Measurements from ENCODE around the gene PRR12. TPM values are rescaled to one million over a fixed set of nuclear protein-coding genes. Genes with fewer than 3 reads are reported as not detected.

The PRR12 gene
- polyA plus RNA-seq, 4 donors = 2.4 to 18.4 (median 8.0) TPM

GRCh38 chr19:49645995-49646394 is 55.0 kb downstream of the PRR12 start:
- no peak overlapping the region for H3K27ac ChIP-seq (ENCODE audit: low read depth in 1 of 3, low read length in 2 of 3)
- WGBS, 3 donors = 92 to 95% (median 94%) methylated on average over 13 of the region's 13 CpGs
- no peaks in the 10 kb centered on the region for H3K27me3 ChIP-seq (ENCODE audit: control insufficient read depth in 3 of 3, insufficient read depth in 3 of 3, low read length in 3 of 3)
- peaks cover 0 to 21% (median 3%) of the 10 kb centered on the region in 3 donors for H3K4me1 ChIP-seq (ENCODE audit: control insufficient read depth in 3 of 3, insufficient read depth in 2 of 3, low read depth in 1 of 3, low read length in 2 of 3)
- no peak for DNase-seq
- H3K36me3 ChIP-seq (ENCODE audit: control insufficient read depth in 3 of 3, insufficient read depth in 2 of 3, low read depth in 1 of 3, low read length in 3 of 3) = peaks cover 4 to 58% (median 12%) of the 10 kb centered on the region in 3 donors
- H3K4me3 ChIP-seq (ENCODE audit: low read depth in 1 of 3, low read length in 3 of 3) = no peak overlapping the region
- FAIRE-seq = no peak
- no peaks in the 10 kb centered on the region for H3K9me3 ChIP-seq (ENCODE audit: control insufficient read depth in 2 of 2, insufficient read depth in 1 of 2, low read depth in 1 of 2, low read length in 1 of 2)

- H3K4me3 ChIP-seq (ENCODE audit: low read depth in 1 of 3, low read length in 3 of 3) = no peak overlapping the region
- WGBS, 3 donors = 92 to 96% (median 94%) methylated on average over 17 of the region's 17 CpGs
Observed at GRCh38 chr19:49646586-49646985, 55.6 kb downstream of the PRR12 start.

GRCh38 chr19:49651029-49651819 is 60.2 kb downstream of the PRR12 start:
- FAIRE-seq (no peak), DNase-seq (no peak)
- no peak overlapping the region for H3K27ac ChIP-seq (ENCODE audit: low read depth in 1 of 3, low read length in 2 of 3)
- H3K9me3 ChIP-seq (ENCODE audit: control insufficient read depth in 2 of 2, insufficient read depth in 1 of 2, low read depth in 1 of 2, low read length in 1 of 2) = no peaks in the 10 kb centered on the region
- H3K27me3 ChIP-seq (ENCODE audit: control insufficient read depth in 3 of 3, insufficient read depth in 3 of 3, low read length in 3 of 3) = no peaks in the 10 kb centered on the region
- H3K4me3 ChIP-seq (ENCODE audit: low read depth in 1 of 3, low read length in 3 of 3) = no peak overlapping the region
- WGBS, 3 donors = 96 to 98% (median 98%) methylated on average over 63 to 72 of the region's 72 CpGs
- H3K36me3 ChIP-seq (ENCODE audit: control insufficient read depth in 3 of 3, insufficient read depth in 2 of 3, low read depth in 1 of 3, low read length in 3 of 3) = peaks cover 24 to 86% (median 29%) of the 10 kb centered on the region in 3 donors
- no peaks in the 10 kb centered on the region for H3K4me1 ChIP-seq (ENCODE audit: control insufficient read depth in 3 of 3, insufficient read depth in 2 of 3, low read depth in 1 of 3, low read length in 2 of 3)

More at GRCh38 chr19:49646586-49646985, 55.6 kb downstream of the PRR12 start:
- FAIRE-seq (no peak), DNase-seq (no peak)
- Histone ChIP-seq H3K4me1 (ENCODE audit: control insufficient read depth in 3 of 3, insufficient read depth in 2 of 3, low read depth in 1 of 3, low read length in 2 of 3) (peaks cover 0 to 15% (median 3%) of the 10 kb centered on the region in 3 donors), H3K27me3 (ENCODE audit: control insufficient read depth in 3 of 3, insufficient read depth in 3 of 3, low read length in 3 of 3) (no peaks in the 10 kb centered on the region), H3K27ac (ENCODE audit: low read depth in 1 of 3, low read length in 2 of 3) (no peak overlapping the region), H3K9me3 (ENCODE audit: control insufficient read depth in 2 of 2, insufficient read depth in 1 of 2, low read depth in 1 of 2, low read length in 1 of 2) (no peaks in the 10 kb centered on the region), H3K36me3 (ENCODE audit: control insufficient read depth in 3 of 3, insufficient read depth in 2 of 3, low read depth in 1 of 3, low read length in 3 of 3) (peaks cover 8 to 62% (median 12%) of the 10 kb centered on the region in 3 donors)

- WGBS, 3 donors = 97 to 98% (median 98%) methylated on average over 68 to 110 of the region's 110 CpGs
- H3K4me3 ChIP-seq (ENCODE audit: low read depth in 1 of 3, low read length in 3 of 3) = no peak overlapping the region
- FAIRE-seq = no peak
Observed at GRCh38 chr19:49651820-49652550, 61.0 kb downstream of the PRR12 start.

GRCh38 chr19:49652551-49653465 is 61.8 kb downstream of the PRR12 start:
- no peak for DNase-seq
- Histone ChIP-seq H3K4me3 (ENCODE audit: low read depth in 1 of 3, low read length in 3 of 3) (no peak overlapping the region), H3K9me3 (ENCODE audit: control insufficient read depth in 2 of 2, insufficient read depth in 1 of 2, low read depth in 1 of 2, low read length in 1 of 2) (no peaks in the 10 kb centered on the region), H3K4me1 (ENCODE audit: control insufficient read depth in 3 of 3, insufficient read depth in 2 of 3, low read depth in 1 of 3, low read length in 2 of 3) (no peaks in the 10 kb centered on the region), H3K27ac (ENCODE audit: low read depth in 1 of 3, low read length in 2 of 3) (no peak overlapping the region), H3K36me3 (ENCODE audit: control insufficient read depth in 3 of 3, insufficient read depth in 2 of 3, low read depth in 1 of 3, low read length in 3 of 3) (peaks cover 23 to 85% (median 24%) of the 10 kb centered on the region in 3 donors), H3K27me3 (ENCODE audit: control insufficient read depth in 3 of 3, insufficient read depth in 3 of 3, low read length in 3 of 3) (no peaks in the 10 kb centered on the region)
- no peak for FAIRE-seq
- 95 to 96% (median 96%) methylated on average over 53 to 58 of the region's 58 CpGs for WGBS, 3 donors

More at GRCh38 chr19:49651820-49652550, 61.0 kb downstream of the PRR12 start:
- H3K9me3 ChIP-seq (ENCODE audit: control insufficient read depth in 2 of 2, insufficient read depth in 1 of 2, low read depth in 1 of 2, low read length in 1 of 2) = no peaks in the 10 kb centered on the region
- no peaks in the 10 kb centered on the region for H3K27me3 ChIP-seq (ENCODE audit: control insufficient read depth in 3 of 3, insufficient read depth in 3 of 3, low read length in 3 of 3)
- no peaks in the 10 kb centered on the region for H3K4me1 ChIP-seq (ENCODE audit: control insufficient read depth in 3 of 3, insufficient read depth in 2 of 3, low read depth in 1 of 3, low read length in 2 of 3)
- no peak for DNase-seq
- no peak overlapping the region for H3K27ac ChIP-seq (ENCODE audit: low read depth in 1 of 3, low read length in 2 of 3)
- H3K36me3 ChIP-seq (ENCODE audit: control insufficient read depth in 3 of 3, insufficient read depth in 2 of 3, low read depth in 1 of 3, low read length in 3 of 3) = peaks cover 23 to 86% (median 24%) of the 10 kb centered on the region in 3 donors

DNA sequence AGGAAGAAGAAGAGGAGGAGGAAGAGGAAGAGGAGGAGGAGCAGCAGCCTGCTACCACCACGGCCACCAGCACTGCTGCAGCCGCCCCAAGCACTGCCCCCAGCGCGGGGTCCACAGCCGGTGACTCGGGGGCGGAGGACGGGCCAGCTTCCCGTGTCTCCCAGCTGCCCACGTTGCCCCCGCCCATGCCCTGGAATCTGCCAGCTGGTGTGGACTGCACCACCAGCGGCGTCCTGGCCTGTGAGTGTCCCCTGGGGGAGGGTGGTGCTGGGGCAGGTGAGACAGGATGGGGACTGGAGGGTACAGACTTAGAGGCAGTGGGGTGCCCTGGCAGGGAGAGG is 62.5 kb downstream of the PRR12 start:
- FAIRE-seq (no peak), DNase-seq (no peak)
- Histone ChIP-seq H3K9me3 (ENCODE audit: control insufficient read depth in 2 of 2, insufficient read depth in 1 of 2, low read depth in 1 of 2, low read length in 1 of 2) (no peaks in the 10 kb centered on the region), H3K27ac (ENCODE audit: low read depth in 1 of 3, low read length in 2 of 3) (no peak overlapping the region), H3K36me3 (ENCODE audit: control insufficient read depth in 3 of 3, insufficient read depth in 2 of 3, low read depth in 1 of 3, low read length in 3 of 3) (peaks cover 23 to 85% (median 29%) of the 10 kb centered on the region in 3 donors), H3K27me3 (ENCODE audit: control insufficient read depth in 3 of 3, insufficient read depth in 3 of 3, low read length in 3 of 3) (no peaks in the 10 kb centered on the region), H3K4me1 (ENCODE audit: control insufficient read depth in 3 of 3, insufficient read depth in 2 of 3, low read depth in 1 of 3, low read length in 2 of 3) (no peaks in the 10 kb centered on the region), H3K4me3 (ENCODE audit: low read depth in 1 of 3, low read length in 3 of 3) (no peak overlapping the region)
- WGBS, 3 donors = 89 to 92% (median 90%) methylated on average over 13 of the region's 13 CpGs

DNA sequence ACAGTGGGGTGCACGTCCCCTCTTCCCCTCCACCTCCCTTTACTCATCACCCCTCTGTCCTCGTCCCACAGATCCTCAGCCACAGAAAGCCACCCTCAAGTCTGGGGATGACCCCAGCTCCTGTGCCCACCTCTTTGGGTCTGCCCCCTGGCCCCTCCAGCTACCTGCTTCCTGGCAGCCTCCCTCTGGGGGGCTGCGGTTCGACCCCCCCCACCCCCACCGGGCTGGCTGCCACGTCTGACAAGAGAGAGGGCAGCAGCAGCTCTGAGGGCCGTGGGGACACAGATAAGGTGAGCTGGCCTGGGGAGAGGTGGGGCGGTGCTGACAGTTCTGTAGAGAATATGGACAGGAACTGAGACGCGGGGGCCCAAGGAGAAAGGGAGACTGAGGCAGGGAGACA is 63.6 kb downstream of the PRR12 start:
- H3K4me1 ChIP-seq (ENCODE audit: control insufficient read depth in 3 of 3, insufficient read depth in 2 of 3, low read depth in 1 of 3, low read length in 2 of 3) = no peaks in the 10 kb centered on the region
- FAIRE-seq (no peak), DNase-seq (no peak)
- H3K36me3 ChIP-seq (ENCODE audit: control insufficient read depth in 3 of 3, insufficient read depth in 2 of 3, low read depth in 1 of 3, low read length in 3 of 3) = peaks cover 30 to 90% (median 31%) of the 10 kb centered on the region in 3 donors
- no peak overlapping the region for H3K4me3 ChIP-seq (ENCODE audit: low read depth in 1 of 3, low read length in 3 of 3)
- H3K9me3 ChIP-seq (ENCODE audit: control insufficient read depth in 2 of 2, insufficient read depth in 1 of 2, low read depth in 1 of 2, low read length in 1 of 2) = no peaks in the 10 kb centered on the region
- H3K27me3 ChIP-seq (ENCODE audit: control insufficient read depth in 3 of 3, insufficient read depth in 3 of 3, low read length in 3 of 3) = no peaks in the 10 kb centered on the region
- no peak overlapping the region for H3K27ac ChIP-seq (ENCODE audit: low read depth in 1 of 3, low read length in 2 of 3)
- 84 to 88% (median 84%) methylated on average over 10 of the region's 10 CpGs for WGBS, 3 donors
